Cerebellar nuclear complex (tissue), 1 donor: Measurements from ENCODE around the gene TYW1.
"Not testable (repeated sequence)": the region's sequence is repeated elsewhere in the genome, so short reads cannot be mapped to it uniquely, and the experiment has no call there.

Experiments used
- DNase-seq, 2 experiments: peaks; one replicate each; lab custom pipeline; 2025; lab: John Stamatoyannopoulos, UW

The TYW1 gene

DNA sequence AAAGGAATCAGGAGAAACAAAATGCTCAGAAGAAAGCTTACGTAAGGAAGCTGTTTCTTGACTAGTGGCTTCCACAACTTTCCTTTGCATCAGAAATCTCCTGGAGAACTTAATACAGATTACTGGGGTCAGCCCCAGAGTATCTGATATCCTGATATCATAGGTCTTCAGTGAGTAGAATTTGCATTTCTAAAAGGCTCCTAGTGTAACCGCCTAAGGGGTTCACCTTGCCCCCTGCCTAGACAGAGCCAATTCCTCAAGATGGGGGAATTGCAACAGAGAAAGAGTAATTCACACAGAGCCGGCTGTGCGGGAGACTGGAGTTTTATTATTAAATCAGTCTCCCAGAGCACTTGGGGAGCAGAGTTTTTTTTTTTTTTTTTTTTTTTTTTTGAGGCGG, 251.7 kb downstream of the TYW1 start:
- not testable (repeated sequence) for DNase-seq

DNA sequence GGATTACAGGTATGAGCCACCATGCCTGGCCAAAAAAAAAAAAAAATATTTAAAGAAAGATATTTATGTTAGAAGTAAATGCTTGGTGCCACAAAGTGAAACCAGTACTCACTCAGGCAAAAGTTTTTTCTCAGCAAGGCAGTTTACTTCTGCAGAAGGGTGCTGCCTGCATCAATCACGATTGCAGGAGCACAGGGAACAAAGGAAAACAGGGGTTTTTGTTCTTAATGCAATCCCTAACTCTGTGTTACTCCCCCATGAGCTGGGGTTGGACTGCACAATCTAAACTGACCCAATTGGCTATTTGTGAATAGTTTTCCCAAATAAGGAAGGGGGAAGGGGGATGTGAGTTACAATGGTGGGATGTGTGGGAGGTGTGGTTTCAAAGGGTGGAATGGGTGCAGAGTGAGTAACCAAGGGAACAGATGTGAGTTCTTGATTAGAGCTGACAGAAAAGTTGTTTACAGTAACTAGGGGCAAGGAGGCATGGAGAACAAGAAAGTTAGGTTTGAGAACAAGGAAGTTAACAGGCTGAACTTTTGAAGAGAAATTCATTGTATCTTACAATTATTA, 255.4 kb downstream of the TYW1 start:
- DNase-seq: no peak

DNA sequence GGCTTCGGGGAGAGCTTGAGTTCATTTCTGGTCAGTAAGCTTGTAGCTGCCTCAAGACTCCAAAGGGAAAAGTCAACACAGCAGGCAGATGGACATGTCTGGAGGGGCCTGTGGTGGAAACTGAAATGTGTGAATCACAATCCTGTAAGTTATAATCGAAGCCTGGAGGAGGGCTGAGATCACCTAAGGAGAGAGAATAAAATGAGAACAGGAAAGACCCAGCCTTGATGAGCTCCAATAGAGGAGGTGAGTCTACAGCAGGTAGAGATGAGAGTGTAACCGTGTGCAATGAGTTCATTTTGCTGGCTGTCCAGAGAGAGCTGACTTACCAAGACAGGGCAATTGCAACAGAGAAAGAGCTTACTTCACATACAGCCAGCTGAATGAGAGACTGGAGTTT, 258.4 kb downstream of the TYW1 start:
- not testable (repeated sequence) for DNase-seq

DNA sequence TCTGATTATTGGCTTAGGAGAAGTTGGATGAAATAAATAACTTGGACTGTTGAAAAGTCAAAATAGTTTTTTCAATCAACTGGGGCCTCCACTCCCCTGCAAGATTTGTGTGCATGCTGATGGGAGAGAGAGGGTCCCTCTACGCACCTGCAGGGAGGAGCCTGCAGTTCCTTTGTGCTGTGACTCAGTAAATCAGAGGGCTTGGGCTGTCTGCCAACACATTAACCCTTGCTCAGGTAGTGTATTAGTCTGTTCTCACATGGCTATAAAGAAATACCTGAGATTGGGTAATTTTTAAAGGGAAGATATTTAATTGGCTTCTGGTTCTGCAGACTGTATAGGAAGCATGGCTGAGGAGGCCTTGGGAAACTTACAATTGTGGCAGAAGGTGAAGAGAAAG, 261.1 kb downstream of the TYW1 start:
- not testable (repeated sequence) for DNase-seq

DNA sequence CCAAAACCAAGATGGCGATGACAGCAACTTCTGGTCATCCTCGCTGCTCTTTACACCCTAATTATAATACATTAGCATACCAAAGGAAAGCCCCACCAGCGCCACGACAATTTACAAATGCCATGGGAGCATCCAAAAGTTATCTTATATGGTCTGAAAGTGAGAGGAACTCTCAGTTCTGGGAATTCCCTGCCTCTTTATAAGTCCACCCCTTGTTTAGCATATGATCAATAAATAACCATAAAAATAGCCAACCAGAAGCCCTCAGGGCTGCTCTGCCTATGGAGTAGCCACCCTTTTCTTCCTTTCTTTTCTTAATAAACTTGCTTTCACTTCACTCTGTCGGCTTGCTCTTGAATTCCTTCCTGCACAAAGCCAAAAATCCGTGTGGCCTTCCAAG, 262.7 kb downstream of the TYW1 start:
- not testable (repeated sequence) for DNase-seq

DNA sequence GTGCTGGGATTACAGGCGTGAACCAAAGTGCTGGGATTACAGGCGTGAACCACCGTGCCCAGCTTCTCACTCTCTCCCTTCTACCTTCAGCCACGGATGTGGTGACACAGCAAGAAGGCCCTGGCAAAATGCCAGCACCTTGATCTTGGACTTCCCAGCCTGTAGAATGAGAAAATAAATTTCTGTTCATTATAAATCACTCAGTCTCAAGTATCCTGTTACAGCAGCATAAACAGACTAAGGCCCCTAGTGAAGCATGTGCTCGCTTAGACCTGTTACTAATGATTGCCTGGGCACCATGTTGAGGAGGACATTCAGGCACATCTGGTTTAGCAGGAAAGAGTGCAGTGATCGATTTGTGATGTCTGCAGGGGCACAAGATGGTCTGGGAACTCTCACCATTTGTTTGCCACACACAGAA, 263.5 kb downstream of the TYW1 start:
- not testable (repeated sequence) for DNase-seq

DNA sequence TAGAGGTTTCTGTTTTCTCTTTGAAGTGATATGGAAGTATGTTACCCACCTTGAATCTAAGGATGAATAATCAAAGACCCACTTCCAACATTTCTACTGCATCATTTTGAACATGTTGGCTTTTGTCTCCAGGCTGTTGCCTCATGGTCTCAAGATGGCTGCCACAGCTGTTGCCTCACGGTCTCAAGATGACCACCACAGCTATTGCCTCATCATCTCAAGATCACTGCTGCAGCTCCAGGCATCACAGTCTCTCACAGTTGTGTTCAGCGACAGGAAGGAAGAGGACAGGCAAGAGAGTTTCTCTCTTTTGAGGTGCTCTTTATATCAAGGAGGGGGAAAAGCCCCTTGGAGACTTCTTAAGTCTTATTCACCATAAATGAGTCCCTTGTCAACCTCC, 267.4 kb downstream of the TYW1 start:
- DNase-seq: not testable (repeated sequence)

DNA sequence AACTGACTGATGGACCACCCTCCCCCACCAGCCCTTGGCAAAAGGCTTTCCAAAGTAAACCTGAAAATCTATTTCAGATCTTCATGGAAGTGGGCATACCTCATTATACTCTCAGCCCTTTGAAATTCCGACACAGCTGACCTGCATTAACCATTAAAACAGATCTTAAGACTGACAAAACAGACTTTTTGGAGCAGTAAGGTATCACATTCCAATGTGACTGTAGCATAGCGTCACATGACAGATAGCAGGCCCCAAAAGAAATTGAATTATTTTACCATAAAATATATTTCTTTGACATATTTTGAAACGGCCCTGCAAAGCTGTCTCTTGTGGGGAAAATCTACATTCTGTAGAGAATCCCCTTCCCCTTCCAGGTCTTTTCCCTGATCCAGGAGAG, 269.4 kb downstream of the TYW1 start:
- DNase-seq: not testable (repeated sequence)

DNA sequence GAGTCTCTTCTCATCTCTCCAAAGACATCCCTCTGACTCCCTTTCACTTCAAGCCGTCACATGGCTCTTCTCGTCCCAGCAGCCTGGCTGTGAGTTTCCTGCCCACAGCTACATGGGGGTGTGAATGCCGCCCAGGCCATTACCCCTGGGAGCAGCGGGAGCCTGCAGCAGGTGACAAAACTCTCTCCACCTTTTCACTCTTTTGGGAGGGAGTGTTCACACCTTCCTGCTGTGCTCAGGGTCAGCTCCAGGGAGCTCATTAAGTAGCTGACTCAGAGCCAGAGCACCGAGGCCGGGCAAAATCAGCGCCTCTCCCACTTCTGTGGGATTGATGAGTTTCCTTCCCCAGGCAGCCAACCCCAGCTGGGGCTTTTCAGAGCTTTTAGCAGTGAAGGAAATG, 271.3 kb downstream of the TYW1 start:
- no peak for DNase-seq

DNA sequence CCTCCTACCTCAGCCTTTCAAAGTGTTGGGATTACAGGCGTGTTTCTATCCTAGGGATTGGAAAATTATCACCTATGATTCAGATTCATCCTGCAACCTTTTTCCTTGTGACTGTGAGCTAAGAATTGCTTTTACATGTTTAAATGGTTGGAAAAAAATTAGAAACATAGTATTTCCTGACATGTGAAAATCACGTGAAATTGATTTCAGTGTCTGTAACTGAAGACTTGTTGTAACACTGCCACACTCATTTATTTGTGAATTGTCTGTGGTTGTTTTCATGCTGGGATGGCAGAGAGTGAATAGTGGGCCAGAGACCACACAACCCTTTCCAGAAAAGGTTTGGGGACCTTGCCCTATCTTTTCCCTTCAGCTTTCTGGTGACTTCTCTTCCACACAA, 273.3 kb downstream of the TYW1 start:
- not testable (repeated sequence) for DNase-seq
